Measurements from ENCODE around the gene CD48. TPM values are rescaled to one million over a fixed set of nuclear protein-coding genes. Genes with fewer than 3 reads are reported as not detected.

Gene CD48
- total RNA-seq (2022; extraction: Qiagen RNA extraction; ENCODE audit: low read depth), result not detected in 5 replicates

DNA sequence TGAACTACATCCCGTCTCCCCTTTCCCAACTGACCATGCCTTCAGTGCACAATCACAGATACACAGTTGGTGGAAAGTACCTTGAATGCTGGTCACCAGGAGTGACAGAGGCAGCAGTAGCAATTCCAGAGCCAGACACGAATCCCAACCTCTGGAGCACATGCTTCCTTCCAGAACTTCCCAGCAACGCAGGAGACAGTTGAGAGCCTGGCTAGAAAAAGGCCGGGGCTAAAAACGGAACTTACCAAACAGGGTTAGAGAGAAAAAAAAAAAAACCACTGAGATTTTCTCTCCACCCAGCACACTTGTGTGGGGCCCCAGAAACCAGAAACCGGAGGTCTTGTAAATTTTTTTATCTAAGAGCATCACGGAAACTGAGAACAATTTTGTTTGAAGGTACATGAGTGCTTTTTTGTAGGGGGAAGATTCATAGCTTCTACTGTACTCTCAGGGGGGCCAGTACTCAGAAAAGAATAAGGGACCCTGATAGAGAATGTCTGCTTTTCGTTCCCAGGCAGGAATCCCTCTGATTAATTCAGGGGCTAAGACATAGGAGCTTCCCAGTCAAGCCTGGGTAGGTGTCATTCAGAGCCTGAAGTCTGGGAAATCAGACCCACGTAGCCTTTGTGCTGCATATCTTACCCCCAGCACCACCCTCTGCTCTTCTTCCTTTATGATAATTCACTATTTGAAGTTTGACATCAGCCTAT, at the start of gene CD48:
CD48 (minus strand) TSS at position 221 of the 710 bp plus-strand sequence; CDS start at position 162, 59 bp downstream.

DNA sequence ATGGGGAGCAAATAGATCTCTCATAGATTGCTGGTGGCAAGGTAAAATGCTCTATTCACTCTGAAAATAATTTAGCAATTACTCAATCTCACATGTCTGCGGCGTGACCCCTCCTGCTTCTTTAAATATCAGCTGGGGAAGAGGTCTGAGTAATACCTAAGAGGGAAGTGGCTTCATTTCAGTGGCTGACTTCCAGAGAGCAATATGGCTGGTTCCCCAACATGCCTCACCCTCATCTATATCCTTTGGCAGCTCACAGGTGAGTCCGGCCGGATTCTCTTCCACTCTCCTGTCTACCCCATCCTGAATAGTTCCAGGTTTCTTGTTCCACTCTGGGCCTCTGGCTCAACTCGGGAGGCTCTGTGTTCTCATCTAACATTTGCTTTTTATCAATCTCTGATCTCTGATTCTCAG, 27.5 kb upstream of the CD48 start, which contains the start of gene SLAMF7:
SLAMF7 (plus strand) TSS at position 150 of the 414 bp plus-strand sequence; CDS start at position 205, 55 bp downstream.

GRCh38 chr1:160646711-160647328, 64.8 kb downstream of the CD48 start, which contains the start of gene SLAMF1:
Gene SLAMF1 (minus strand): TSS chr1:160647044. CDS start chr1:160646945, 99 bp downstream.

Other genes with a start within 250 kb of the CD48 start
- not detected in 5 replicates for gene SLAMF6, start 188.6 kb downstream of the CD48 start, total RNA-seq (2022; extraction: Qiagen RNA extraction; ENCODE audit: low read depth)
- gene CD84, start 132.3 kb downstream of the CD48 start, total RNA-seq (2022; extraction: Qiagen RNA extraction; ENCODE audit: low read depth), result not detected in 5 replicates
- gene SLAMF1, start 64.8 kb downstream of the CD48 start, total RNA-seq (2022; extraction: Qiagen RNA extraction; ENCODE audit: low read depth), result not detected in 5 replicates
- gene SLAMF7, start 27.4 kb upstream of the CD48 start, total RNA-seq (2022; extraction: Qiagen RNA extraction; ENCODE audit: low read depth), result 1.1 to 2.8 TPM (median 1.8 TPM) in 5 replicates
- 0.11 to 0.22 TPM (median 0.16 TPM) in 5 replicates for gene LY9, start 84.4 kb upstream of the CD48 start, total RNA-seq (2022; extraction: Qiagen RNA extraction; ENCODE audit: low read depth)
- gene CD244, start 151.1 kb upstream of the CD48 start, total RNA-seq (2022; extraction: Qiagen RNA extraction; ENCODE audit: low read depth), result not detected in 5 replicates
- not detected in 5 replicates for gene ITLN1, start 173.4 kb upstream of the CD48 start, total RNA-seq (2022; extraction: Qiagen RNA extraction; ENCODE audit: low read depth)
- 0.30 to 0.93 TPM (median 0.57 TPM) in 5 replicates for gene ITLN2, start 243.0 kb upstream of the CD48 start, total RNA-seq (2022; extraction: Qiagen RNA extraction; ENCODE audit: low read depth)